NOMO-1 treated with DMSO at 0.1 percent for 48 hours (cell line): ENCODE data around the gene CLEC3B.
A peak's percentile ranks its signal among the peaks of the same experiment; 100 is the strongest.
"Not testable (repeated sequence)": the region's sequence is repeated elsewhere in the genome, so short reads cannot be mapped to it uniquely, and the experiment has no call there.

ENCODE experiments used
- DNase-seq: peaks from one replicate; lab custom pipeline; 2025; ENCODE audit not compliant: unreplicated experiment; lab: John Stamatoyannopoulos, UW

Gene CLEC3B

DNA sequence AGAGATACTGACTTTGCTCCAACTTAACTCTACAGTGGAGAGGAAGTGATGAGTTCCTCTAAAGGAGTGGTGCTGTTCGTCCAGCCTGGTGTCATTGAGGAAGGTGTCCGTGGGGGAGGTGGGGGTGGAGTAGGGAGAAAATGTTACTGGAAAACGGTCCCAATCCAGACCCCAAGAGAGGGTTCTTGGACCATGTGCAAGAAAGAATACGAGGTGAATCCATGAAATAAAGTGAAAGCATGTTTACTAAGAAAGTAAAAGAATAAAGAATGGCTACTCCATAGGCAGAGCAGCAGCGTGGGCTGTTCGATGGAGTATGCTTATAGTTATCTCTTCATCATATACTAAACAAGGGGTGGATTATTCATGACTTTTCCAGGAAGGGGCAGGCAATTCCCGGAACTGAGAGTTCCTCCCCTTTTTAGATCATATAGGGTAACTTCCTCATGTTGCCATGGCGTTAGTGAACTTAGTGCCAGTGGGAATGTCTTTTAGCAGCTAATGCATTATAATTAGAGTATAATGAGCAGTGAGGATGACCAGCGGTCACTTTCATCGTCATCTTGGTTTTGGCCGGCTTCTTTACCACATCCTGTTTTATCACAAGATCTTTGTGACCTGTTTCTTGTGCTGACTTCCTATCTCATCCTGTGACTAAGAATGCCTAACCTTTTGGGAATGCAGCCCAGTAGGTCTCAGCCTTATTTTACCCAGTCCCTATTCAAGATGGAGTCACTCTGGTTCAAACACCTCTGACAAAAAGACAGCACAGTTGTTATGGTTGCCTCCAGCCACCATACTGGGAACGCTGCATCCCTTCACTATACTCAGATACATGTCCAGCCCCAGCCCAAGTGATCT, 38.6 kb downstream of the CLEC3B start:
- DNase-seq, result peak; percentile 25

DNA sequence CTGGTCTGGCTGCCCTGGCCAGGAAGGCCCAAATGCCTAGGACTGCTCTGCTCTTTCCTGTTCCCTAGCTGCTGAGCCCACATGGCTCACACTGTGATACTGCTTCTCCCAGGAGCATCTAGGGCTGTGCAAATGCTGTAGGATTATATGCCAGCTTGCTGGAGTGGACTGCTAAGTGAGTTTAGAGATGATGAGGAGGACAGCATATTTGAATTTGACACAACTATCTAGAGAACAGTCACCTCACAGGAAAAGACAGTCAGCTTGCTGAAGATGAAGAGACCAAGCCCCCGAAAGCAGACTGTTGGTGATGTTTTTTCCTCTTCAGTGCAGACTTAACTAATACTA, 39.2 kb downstream of the CLEC3B start:
- no peak for DNase-seq

GRCh38 chr3:45066109-45066801, 40.2 kb downstream of the CLEC3B start:
- no peak for DNase-seq

GRCh38 chr3:45067486-45067885, 41.4 kb downstream of the CLEC3B start:
- no peak for DNase-seq

DNA sequence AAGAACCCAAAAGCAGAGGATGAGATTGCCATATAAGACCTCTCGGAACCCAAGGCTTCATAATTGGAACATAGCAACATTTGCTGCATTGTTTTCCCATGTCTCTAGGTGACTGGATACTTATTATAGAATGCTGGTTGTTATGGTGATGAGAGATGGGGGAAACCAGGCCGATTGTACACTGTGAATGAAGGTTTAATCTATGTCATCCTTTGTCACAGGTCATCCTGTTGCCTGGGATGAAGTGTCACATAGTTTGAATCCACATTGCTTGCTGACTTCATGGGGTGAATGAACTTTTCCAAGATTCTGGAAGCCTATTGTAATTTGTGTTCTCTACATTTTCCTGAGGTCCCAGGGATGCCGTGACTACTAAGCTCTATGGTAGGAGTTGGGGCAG, 41.8 kb downstream of the CLEC3B start:
- DNase-seq, result no peak

GRCh38 chr3:45071075-45071474, 45.0 kb downstream of the CLEC3B start:
- no peak for DNase-seq

- no peak for DNase-seq
Measured at GRCh38 chr3:45075821-45076625, 49.9 kb downstream of the CLEC3B start.

DNA sequence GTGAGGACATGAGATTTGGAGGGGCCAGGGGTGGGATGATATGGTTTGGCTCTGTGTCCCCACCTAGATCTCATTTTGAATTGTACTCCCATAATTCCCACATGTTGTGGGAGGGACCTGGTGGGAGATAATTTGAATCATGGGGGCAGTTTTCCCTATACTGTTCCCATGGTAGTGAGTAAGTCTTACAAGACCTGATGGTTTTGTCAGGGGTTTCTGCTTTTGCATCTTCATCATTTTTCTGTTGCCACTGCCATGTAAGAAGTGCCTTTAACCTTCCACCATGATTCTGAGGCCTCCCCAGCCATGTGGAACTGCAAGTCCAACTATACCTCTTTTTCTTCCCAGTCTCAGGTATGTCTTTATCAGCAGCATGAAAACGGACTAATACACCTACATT, 52.2 kb downstream of the CLEC3B start:
- not testable (repeated sequence) for DNase-seq

DNA sequence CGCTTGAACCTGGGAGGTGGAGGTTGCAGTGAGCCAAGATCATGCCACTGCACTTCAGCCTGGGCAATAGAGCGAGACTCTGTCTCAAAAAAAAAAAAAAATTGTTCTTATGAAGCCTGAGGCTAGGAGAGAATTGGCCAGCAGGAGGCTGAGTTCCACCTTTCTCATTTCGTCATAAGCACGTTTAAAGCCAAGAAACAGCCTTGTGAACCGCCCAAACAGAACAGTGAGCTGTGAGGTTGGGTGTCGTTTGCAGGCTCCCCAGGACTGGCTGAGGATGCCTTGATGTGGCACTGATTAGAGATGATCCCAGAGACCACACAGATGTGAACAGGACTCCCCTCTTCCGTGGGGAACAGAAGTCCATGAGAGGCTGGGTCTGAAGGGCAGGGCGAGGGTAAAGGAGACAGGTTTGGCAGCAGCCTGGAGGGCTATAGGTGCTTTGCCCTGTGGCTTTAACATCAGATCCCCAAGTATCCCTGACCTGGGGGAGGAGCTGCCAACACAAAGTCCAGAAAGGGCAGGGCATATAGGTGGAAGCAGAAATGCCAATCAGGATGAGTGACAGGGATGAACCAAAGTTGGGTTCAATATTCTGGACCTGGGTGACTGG, 52.9 kb downstream of the CLEC3B start:
- DNase-seq, result no peak

DNA sequence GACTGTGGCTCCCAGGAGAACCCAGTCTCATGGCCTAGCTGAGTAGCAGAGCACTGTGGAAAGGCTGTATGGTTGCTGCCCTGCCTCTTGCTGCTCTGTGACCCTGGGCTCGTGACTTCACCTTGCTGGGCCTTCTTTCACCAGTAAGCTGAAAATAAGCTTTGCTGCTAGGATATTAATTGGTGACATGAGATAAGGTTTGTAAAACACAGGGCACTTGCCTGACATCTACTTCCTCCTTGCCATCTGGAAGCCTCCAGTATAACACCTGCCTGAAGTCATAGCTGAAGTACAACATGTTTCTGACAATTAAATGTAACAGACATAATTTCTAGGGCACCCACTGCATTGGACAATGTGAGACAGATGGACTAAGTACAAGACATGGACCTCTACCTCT, 53.6 kb downstream of the CLEC3B start:
- DNase-seq, result no peak

GRCh38 chr3:45080824-45081223, 54.7 kb downstream of the CLEC3B start:
- no peak for DNase-seq

DNA sequence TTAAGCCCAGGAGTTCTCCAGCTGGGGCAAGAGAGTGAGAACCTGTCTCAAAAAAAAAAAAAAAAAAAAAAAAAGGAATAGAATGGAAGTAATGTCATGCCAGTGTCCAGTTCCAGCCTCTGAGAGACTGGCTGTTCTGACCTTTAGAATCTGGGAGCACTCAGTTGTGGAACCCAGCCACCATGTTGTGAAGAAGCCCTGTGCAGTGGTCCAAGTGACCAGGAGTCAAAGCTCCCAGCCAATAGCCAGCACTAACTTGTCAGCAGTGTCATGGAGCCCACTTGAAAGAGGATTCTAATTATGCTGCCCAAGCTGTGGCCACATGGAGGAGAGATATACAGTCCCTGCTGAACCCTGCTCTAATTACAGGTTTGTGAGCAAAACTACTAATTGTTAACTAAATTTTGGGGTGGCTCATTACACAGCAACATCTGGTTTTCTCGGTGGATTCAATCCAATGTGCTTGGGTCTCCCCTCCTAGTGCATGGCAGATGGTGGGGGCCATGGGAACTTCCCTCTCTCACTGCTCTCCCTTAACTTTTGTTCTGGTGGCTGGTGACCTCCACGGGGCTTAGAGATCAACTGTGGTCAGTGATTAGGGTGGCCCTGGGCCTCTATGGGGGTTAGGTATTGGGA, 55.5 kb downstream of the CLEC3B start:
- DNase-seq, result no peak

DNA sequence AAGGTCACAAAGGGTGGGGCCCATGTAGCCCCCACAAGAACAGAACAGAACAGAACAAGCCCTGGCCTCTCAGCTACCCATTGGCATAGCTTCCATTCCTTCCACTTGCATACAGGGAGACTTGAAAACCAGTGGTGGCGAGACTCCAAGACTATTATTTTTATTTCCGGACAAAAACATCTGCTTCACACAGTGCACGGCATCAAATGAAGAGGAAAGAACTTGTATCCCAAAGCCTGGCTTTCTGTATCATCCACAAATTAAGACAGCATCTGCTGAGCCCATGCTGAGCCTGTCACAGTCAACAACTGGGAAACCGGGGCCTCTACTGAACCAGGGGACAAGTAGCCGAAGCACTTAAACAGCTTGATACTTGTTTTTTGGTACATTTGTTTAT, 56.0 kb downstream of the CLEC3B start:
- DNase-seq, result no peak

DNA sequence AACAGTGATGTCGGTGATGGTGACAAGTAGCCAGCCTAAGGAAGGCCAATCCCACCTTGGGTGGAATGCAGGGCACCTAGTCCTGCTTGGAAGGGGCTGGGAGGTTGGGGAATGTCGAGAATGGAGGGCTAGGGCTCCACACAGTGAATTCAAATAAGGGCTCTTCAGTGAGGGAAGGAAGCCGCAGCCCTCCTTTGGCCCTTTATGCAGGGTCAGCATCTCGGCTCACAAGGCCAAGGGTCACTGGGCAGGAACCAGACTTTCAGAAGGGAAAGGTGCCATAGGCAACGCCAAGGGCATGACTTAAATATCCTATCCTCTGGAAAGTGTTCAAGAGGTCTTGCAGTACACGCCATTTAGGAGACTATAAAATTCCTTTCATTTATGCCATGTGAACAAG, 56.9 kb downstream of the CLEC3B start:
- no peak for DNase-seq

DNA sequence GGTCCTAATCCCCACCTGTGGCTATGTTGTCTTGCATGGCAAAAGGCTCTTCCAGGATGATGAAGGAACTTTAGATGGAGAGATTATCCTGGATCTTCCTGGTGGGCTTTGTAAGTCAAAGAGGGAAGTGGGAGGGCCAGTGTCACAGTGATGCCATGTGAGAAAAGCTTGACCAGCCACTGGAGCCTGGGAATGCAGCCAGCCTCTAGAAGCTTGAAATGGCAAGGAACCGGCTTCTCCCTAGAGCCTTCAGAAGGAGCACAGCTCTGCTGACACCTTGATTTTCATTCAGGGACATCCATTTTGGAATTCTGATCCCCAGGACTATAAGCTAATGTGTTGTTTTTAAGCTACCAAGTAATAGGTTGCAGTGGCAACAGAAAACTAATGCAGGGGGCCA, 58.3 kb downstream of the CLEC3B start:
- DNase-seq, result no peak

- no peak for DNase-seq
Measured at GRCh38 chr3:45084820-45085816, 59.0 kb downstream of the CLEC3B start.
